Fibroblast of skin of left biceps (primary cell): ENCODE results near the gene CTNNA3.

Source experiments
- DNase-seq, 2 experiments: peaks; one replicate each; pipeline ENCODE4 v3.0.0-alpha.2; 2013; ENCODE audit warnings: low read depth in 2 of 2

Gene CTNNA3

GRCh38 chr10:67665491-67665890 is 30.5 kb downstream of the CTNNA3 start:
- DNase-seq, result no peak

- peak; percentile 19 to 30 for DNase-seq
These were observed 31.1 kb downstream of the CTNNA3 start for GRCh38 chr10:67664942-67665341.

DNA sequence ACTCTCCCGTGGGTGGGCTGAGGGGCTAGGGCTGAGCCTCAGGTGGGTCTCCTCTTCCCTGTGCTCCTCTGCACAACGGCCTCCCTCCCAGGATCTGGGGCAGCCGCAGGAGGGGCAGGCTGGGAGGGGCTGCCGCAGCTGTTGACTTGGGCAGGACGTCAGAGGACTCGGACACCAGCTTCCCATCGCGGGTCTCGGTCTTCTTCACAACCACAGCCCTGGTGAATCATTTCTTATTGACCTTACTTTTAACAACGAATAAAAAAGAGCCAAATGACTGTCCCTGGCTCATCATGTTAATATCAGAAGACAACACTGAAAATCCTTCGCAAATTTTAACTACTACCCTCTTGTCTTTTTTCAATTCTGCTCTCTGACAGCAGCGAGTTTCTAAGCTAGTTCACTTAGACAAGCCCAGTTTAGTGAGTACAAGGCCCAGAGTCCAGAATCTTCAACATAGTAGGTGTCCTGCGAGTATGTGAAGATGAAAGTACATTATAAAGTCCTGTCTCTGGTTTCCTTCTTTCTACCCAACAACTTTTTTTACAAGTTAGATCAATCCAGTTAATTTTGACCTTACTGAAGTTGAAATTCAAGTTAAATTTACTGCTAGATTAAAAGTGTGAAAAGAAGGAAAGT is 32.4 kb downstream of the CTNNA3 start:
- no peak for DNase-seq

GRCh38 chr10:67662415-67662814 is 33.6 kb downstream of the CTNNA3 start:
- DNase-seq, result no peak

DNA sequence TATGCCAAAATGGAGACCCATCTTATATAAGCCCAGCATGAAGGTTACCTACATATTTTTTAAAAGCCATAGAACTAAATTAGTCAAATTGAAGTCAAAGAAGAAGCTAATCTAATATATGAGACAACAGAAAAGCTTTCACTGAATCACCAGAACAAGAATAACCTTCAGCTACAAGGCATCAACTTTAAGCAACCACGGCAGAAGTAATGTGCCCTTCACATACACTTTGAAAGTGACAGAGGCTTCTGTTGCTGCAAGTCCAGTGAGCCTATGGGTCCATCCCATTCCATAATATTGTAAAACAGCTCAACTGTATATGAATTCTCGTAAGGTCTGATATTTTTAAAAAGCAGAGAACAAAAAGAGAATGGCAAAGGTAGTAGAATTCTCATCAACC is 36.5 kb downstream of the CTNNA3 start:
- no peak for DNase-seq

DNA sequence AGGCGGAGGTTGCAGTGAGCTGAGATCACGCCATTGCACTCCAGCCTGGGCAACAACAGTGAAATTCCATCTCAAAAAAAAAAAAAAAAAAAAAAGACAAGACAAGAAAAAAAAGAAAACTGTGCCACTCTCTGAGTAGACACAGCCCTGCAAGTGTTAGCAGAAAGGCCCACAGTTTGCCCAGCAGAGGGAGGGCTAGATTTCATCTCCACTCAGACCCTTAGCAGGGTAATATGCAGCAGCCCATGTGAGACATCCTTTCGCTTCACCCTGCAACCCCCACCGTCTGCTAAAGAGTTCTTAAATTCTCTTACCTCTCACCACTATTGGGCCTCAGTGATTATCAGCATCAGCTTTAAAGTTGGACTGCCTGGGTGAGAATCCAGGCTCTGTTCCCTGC is 38.2 kb downstream of the CTNNA3 start:
- DNase-seq, result no peak

DNA sequence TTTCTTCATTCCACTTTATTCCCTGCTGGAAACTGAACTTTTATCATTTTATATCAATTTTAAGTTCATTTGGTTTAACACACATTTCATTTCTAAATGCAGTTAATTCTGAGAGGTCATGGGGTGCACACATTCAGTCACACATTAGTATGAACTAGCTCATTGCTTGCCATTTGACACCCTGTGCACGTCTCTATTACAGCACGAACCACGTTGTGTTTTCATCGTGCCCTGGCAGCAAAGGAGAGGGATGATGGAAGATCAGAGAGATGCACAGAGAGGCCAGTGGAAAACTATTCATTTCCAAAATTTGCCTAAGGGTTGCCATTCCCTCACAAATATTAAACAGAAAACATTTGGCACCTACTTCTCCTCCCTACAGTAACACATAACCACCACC is 45.4 kb downstream of the CTNNA3 start:
- no peak for DNase-seq

- DNase-seq, result no peak
These were observed 47.3 kb downstream of the CTNNA3 start for GRCh38 chr10:67648613-67649229.

DNA sequence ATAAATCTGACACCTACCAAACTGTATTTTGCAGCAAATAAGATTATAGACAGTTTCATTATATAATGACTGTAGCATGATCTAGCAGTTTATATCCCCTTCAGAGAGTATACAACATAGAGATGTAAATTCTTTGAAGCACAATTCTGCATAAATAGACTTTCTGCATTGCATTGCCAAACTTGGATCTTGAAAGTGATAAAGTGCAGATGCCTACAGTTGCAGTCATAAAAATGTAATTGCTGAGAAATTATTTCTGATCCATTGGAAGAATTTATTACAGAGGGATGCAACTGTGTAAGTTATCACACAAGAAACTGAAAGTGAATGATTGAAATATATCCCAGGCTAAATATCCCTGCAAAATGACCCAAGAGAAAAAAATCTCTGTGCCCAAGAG is 65.1 kb downstream of the CTNNA3 start:
- DNase-seq, result no peak

- DNase-seq, result no peak
These were observed 66.5 kb downstream of the CTNNA3 start for GRCh38 chr10:67629461-67629971.

DNA sequence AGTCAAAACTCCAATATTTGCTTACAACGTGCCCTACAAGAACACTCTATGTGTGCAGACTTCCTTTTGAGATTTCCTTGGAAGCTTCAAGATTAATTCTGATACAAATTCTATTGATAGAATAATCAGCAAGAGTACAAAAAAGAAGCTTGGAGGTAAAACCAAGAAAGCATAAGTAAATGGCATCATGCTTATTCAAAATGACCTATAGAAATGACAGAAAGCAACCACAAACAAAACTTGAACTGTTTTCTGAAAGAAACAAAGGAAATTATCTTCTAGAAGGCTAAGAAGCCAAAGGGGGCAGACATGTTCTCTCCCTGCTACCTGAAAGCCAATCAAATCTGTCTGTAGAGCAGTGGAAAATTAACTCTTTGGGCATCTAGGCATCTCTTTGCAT is 73.0 kb downstream of the CTNNA3 start:
- DNase-seq, result no peak

DNA sequence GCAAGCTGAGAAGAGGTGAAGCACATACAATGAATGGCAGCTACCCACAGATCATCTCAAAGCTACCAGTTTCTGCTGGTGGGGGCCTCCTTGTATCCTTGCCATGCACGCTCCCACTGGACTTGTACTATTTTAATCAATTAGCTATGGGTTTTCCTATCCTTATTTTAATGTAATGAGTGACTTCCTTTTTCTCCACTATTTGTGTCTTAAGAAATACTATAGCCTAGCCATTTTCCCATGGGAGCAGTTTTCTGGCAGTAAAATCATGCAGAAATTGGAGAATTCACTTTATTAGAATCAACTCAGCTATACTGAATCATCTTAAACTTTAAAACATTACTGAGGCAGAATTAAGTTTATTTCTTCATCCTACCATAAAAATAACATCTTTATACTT is 73.5 kb downstream of the CTNNA3 start:
- DNase-seq, result no peak

DNA sequence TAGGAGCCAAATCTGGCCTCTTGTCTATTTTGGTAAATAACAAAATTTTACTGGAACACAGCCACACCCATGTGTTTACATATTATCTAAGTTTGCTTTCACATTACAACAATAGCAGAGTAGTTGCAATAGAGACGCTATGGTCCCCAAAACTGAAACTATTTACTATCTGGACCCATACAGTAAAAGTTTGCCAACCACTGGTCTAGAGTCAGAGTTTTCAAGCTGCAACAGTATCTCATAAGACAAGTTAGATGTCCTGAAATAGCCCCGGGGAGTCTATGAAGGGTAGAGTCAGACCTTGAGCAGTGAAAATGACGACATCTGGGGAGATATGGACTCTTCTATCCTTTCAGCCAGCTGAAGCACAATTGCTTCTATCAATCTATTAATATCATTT is 74.2 kb downstream of the CTNNA3 start:
- DNase-seq, result no peak

DNA sequence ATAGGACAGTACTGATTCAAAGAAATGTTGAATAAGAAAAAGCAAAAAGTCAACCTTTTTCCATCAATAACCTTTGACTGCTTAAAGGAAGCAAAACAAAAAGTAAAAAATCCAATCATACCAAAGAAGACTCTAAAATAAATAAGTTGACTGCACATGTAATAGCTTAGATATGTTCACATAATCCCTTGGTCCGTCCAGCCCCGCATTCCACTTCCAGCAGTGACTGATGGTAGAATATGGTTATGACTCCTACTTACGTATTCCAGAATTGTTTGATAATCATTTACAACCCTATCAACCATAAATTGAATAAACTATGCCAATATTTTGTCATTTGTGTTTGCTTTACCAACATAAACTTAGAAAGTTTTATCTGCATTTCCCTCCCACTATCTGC is 77.9 kb downstream of the CTNNA3 start:
- no peak for DNase-seq

GRCh38 chr10:67612577-67613537 is 83.1 kb downstream of the CTNNA3 start:
- DNase-seq, result peak; percentile 35 to 36

GRCh38 chr10:67612176-67612575 is 83.8 kb downstream of the CTNNA3 start:
- no peak for DNase-seq

GRCh38 chr10:67609996-67610793 is 85.8 kb downstream of the CTNNA3 start:
- DNase-seq, result peak; percentile 61 to 70

DNA sequence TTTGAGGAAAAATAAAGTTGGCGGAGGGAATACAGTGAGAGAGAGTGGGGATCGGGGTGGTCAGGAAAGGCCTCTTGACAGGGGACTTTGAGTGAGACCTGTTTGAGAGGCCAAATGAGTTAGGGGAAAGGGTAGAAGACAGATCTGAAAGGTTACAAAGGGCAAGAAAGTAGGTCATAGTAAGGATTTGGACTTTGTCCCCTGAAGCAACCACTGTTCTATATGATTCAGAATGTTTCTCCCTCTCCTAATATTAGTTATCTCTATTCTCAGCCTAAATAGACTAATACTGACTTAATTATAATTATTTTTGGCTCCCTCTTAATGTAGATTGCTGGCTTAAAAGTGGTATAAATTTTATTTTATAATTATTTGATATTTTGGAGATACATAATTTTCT is 88.0 kb downstream of the CTNNA3 start:
- no peak for DNase-seq

- no peak for DNase-seq
These were observed 88.5 kb downstream of the CTNNA3 start for GRCh38 chr10:67607472-67607871.

DNA sequence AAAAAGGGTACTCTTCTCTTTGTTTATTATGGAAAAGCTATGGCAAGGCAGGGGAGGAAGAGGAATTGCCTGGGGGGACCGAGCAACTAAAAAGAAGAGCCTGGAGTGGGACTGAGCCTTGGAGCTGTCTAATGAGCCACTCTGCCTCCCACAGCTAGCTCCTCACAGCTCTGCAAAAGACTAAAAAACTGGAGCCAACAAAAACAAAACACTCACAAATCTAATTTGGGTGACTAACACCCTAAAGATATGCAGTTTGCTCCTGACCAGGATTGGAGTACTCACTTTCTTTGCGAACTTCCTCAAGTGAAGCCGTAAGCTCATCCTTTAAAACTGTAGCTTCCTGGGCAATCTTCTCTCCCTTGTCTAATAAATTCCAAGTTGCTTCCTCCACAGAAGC is 89.4 kb downstream of the CTNNA3 start:
- peak; percentile 76 to 80 for DNase-seq

GRCh38 chr10:67603701-67604100 is 92.3 kb downstream of the CTNNA3 start:
- no peak for DNase-seq

- no peak for DNase-seq
These were observed 92.9 kb downstream of the CTNNA3 start for GRCh38 chr10:67603086-67603485.
